ENCODE data around the gene SLC15A4.
"Not testable (repeated sequence)": the region's sequence is repeated elsewhere in the genome, so short reads cannot be mapped to it uniquely, and the experiment has no call there.

SLC15A4 gene

DNA sequence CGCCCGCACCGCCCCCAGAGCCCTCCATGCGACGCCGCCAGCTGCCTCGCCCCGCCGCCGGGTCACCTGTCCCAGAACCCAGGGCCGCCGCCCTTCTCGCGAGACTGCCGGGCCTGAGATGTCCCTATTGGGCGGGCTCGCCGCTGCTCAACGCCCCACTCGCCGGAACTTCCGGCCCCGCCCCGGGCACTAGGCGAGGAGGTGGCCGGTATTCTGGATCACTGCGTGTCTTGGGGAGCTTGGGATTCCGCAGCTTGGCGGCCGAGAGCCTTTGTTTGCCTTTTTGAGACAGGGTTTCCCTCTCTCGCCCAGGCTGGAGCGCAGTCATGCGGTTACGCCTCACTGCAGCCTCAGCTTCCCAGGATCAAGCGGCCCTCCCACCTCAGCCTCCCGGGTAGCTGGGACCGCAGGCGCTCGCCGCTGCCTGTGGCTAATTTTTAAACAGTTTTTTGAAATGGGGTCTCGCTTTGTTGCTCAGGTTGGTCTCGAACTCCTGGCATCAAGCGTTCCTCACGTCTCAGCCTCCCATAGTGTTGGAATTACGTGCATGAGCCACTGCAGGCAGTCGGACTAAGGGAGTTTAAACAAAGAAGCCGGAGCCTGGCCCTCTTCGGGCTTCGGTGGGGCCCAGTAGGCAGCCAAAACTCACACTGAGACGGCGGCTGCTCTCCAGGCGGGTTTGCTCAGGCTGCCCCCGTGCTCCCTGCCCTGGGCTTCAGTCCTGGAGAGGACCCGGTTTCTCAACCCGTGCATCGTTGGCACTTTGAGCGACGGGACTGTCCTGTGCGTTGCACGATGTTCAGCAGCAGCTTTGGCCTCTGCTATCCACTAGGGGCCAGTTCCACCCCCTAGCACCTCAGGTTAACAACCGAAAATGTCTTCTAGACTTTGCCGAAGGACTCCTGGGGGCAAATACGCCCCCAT, at the start of gene SLC15A4:
Gene SLC15A4, minus strand, starts transcription at position 43 of the 924 bp plus-strand sequence. Its CDS starts 15 bp downstream, at position 28.
- peak; percentile 99 for DNase-seq (ENCODE audit: low spot score)

GRCh38 chr12:128872303-128872702, 48.5 kb upstream of the SLC15A4 start:
- no peak for DNase-seq (ENCODE audit: low spot score)

GRCh38 chr12:128871516-128871892, 47.7 kb upstream of the SLC15A4 start:
- no peak for DNase-seq (ENCODE audit: low spot score)

DNA sequence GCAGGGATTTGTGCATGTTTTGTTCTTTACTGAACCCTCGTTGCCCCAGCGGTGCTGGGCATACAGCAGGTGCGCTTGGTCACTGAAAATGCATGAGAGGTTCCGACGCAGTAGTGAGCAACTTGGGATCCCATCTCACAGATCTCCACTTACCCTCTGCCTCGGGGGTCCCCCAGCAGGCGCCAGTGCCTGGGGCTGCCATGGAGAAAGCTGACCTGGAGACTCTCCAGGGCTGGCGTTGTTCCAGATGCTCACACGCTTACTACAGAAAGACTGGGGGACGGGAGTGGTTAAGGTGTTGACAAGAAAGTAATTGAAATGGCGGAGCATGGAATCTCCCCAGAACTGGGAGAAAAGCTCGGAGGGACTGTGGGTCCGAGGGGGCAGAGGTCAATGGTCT, 43.7 kb upstream of the SLC15A4 start:
- no peak for DNase-seq (ENCODE audit: low spot score)

DNA sequence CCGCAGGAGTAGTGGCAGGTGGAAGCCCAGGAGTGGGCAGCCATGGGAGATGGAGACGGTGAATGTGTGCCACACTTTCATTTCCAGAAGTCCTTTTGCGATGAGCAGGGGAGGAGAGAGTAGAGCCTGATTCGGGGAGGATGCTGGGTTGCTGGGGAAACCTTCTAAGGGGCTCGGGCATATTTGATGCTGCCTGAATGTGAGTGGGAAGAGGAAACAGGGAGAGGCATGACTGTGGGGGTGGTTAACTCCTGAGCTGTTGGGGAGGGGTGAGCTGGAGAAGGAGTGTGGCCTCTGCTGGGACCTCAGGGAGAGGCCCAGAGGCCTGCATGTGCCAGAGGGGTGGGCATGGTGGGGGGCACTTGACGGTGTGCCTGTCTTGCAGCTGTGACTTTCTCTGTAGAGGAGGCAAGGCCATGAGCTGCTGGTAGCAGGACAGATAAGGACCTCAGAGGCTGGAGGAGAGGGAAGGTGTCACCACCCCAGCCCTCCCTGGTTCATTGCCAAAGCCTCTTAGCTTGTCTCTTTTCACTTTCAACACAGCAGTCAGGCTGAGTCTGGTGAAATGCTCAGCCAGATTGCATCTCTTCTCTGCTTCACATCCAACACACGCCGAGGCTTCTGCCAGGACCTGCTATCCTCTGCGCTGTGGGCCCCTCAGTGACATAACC, 40.9 kb upstream of the SLC15A4 start:
- no peak for DNase-seq (ENCODE audit: low spot score)

DNA sequence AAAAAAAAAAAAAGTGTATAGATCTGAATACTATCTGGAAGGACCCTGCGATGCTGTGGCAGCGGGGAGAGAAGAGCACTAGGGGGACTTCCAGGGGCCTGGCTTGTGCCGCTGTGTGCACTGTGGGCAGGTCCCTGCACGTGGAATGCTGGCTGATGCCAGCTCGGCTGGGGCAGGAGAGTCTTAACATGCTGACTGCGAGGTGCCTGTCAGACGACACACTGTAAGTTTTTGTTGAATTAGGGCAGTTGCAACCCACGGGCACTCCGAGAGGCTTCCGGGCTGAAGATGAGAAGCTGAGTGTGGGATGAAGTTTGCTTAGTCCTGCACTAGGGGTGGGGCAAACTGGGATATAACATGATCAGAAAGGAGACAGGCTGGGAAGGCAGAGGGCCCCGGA, 40.2 kb upstream of the SLC15A4 start:
- no peak for DNase-seq (ENCODE audit: low spot score)

DNA sequence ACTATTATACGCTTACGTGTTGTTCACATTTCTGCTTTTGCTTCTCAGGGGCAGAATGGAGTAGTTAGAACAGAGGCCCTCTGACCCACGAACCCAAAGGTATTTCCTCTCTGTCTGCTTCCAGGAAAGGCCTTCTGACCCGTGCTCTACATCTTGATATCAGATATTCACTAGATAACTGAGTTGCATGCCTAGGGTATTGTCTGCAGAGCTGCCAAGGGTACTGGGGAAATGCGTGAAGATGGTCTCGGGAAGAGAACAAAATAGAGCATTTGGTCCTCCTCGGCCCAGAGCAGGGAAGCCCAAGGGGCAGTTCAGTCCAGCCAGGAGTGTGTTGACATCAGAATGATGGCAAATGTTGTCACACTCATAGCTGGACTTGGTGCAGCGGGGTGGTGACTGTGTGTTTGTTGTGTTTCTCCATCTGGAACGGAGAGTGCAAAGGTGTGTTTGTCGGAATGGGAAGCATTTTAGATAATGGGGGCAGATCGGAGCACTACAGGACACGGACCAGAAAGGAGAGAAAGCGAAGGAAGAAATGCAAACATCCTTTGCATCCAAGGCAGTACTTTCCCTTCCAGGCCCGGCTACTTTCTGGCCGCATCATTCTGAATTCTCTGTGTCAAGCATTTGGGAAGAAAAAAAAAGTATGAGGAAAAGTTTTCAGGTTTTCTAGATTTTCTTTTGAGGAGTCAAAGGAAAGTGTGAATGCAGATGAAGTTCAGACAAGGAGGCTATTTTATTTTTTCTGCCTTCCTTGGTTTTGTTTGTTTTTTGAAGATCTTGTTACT, 37.7 kb upstream of the SLC15A4 start:
- DNase-seq (ENCODE audit: low spot score) = no peak

DNA sequence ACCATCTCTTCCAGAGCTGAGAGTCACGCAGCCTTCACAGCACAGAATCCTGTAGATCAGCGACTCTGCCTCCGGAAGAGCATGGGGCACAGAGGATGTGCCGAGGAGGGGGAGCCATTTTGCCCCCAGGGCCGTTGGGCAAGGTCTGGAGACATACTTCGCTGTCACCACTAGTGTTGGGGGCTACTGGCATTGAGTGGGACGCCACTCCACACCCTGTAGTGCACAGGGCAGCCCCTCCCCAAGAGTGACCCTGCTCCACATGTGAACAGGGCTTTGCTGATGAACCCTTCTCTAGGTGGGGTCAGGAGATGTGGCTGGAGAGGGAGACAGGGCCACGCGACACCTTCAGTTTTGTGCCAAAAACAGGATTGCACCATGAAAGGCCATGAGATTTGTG, 35.6 kb upstream of the SLC15A4 start:
- DNase-seq (ENCODE audit: low spot score) = no peak

DNA sequence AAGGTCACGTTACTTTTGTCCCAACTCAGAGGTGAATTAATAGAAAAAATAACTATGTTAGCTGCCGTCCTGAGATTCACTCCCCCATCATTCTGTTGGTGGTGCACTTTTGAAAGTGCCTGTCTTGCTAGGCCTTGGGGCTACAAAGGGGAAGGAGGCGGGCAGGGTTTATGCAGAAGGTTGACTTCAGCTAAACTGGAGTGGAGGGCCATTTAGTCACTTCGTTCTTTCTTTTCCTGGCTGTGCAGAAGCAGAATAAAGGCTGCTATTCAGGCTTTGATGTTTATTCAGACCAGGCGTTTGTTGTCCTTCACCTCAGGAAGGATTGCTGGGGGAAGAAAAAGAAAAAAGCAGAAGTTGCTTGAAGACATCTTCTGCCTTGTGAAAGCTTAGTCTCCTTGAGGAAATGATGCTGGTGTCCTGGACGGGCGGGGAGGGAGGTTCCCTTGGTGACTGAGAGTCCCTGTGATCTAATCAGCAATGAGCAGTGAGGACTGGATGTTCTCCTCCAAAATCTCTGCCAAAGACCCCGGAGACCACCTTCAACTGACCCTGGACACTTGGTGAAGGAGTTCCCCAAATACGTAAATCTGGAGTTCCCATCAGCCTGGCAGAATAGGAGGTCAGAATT, 33.5 kb upstream of the SLC15A4 start:
- DNase-seq (ENCODE audit: low spot score) = no peak

- no peak for DNase-seq (ENCODE audit: low spot score)
These were observed 33.0 kb upstream of the SLC15A4 start for GRCh38 chr12:128856791-128857078.

DNA sequence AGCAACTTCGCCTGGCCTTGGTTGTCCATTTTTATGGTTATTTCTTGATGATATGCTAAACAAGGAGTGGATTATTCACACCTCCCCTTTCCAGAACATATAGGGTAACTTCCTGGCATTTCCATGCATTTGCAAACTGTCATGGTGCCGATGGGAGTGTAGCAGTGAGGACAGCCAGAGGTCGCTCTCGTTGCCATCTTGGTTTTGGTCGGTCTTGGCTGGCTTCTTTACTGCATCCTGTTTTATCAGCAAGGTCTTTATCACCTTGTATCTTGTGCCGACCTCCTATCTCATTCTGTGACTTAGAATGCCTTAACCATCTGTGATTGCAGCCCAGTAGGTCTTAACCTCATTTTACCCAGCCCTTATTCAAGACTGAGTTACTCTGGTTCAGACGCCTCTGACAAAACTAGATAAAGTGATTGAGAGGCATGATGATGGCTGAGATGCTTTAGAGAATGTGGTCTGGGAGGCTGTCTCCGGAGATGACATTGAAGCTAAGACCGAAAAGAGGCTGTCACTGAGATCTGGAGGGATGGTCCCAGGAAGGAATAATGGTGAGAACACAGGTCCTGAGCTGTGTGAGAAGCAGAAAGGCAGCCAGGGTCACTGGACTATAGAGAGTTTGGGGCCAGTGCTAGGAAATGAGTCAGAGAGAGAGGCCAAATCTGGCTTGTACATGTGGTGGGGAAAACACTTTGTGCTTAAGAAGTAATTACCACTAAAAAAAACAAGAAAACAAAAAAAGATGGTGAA, 32.5 kb upstream of the SLC15A4 start:
- no peak for DNase-seq (ENCODE audit: low spot score)

GRCh38 chr12:128853600-128854197, 29.9 kb upstream of the SLC15A4 start:
- no peak for DNase-seq (ENCODE audit: low spot score)

- no peak for DNase-seq (ENCODE audit: low spot score)
These were observed 29.3 kb upstream of the SLC15A4 start, which contains the start of gene GLT1D1 for GRCh38 chr12:128852885-128853599. Gene GLT1D1 (plus strand): TSS chr12:128853478. CDS start chr12:128853582, 104 bp downstream.

DNA sequence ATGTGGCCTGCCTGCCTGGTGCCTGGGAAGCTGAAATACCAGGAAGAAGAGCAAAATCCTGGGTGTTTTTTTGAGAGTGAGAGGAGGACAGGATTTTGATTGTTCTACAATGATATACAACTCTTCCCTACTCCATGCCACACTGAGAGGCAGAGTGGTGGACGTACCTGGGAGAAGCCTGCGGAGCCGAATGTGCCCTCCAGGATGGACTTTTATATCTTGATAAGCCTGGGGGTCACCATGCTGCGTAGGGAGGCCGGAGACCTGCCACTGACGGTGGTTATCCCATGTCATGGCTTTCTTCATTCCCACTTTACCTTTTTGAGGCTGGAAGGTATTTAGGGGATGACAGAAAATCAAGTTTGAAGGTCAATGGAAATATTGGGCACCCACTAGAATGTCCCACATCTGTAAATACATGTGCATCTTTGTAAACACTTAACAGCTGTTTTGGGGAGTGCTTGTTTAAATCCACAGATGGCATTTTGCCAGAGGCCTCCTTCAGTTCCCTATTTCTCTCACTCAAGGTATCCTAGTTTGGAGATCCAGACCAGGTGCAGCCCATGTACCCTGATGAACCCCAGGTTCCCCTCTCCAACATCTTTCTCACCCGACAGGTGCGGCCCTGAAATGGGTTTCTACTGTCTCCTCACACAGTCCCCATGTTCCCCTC, 28.4 kb upstream of the SLC15A4 start:
- DNase-seq (ENCODE audit: low spot score) = no peak

GRCh38 chr12:128851429-128851828, 27.7 kb upstream of the SLC15A4 start:
- not testable (repeated sequence) for DNase-seq (ENCODE audit: low spot score)

DNA sequence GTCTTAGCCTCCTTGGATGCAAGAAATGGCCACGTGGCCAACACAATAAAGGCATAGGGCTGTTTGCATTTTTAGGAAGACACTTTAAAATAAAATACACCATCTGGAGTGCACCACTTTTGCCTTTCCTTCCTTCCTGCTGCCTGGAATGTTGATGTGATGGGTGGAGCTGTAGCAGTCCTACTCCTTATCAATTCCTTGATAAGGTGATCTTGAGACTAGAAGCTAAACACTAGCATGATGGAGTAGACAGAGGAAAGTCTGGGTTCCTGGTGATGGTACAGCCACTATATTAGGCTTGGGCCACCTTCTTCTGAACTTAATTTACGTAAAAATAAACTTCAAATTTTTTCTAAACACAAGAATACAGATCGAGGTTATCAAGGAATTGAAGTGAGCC, 26.6 kb upstream of the SLC15A4 start:
- DNase-seq (ENCODE audit: low spot score) = no peak

DNA sequence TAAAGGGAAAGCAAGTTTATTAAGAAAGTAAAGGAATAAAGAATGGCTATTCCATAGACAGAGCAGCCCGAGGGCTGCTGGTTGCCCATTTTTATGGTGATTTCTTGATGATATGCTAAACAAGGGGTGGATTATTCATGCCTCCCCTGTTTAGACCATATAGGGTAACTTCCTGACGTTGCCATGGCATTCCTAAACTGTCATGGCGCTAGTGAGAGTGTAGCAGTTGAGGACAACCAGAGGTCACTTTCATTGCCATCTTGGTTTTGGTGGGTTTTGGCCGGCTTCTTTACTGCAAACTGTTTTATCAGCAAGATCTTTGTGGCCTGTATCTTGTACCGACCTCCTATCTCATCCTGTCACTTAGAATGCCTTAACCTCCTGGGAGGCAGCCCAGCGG, 26.0 kb upstream of the SLC15A4 start:
- DNase-seq (ENCODE audit: low spot score) = not testable (repeated sequence)

GRCh38 chr12:128848371-128848770, 24.6 kb upstream of the SLC15A4 start:
- DNase-seq (ENCODE audit: low spot score) = no peak

- DNase-seq (ENCODE audit: low spot score) = not testable (repeated sequence)
These were observed 22.9 kb upstream of the SLC15A4 start for GRCh38 chr12:128846671-128847070.

All from hepatic stellate cell (primary cell).